Testis (tissue), 3 donors: ENCODE results near the gene AUTS2. TPM values are rescaled to one million over a fixed set of nuclear protein-coding genes. Genes with fewer than 3 reads are reported as not detected.

Source experiments
- DNase-seq: peaks from one replicate; pipeline ENCODE4 v3.0.0-alpha.2; 2019
- H3K27ac ChIP-seq, 2 donors: fragments of 200-600 bp; sonication (generic); one replicate each; pipeline ENCODE4 v1.5.1; 2019
- H3K27me3 ChIP-seq: fragments of 200-600 bp; sonication (generic); one replicate; pipeline ENCODE4 v1.5.1; 2019
- H3K36me3 ChIP-seq: fragments of 200-600 bp; sonication (generic); one replicate; pipeline ENCODE4 v1.5.1; 2017; ENCODE audit warnings: low read depth; ENCODE audit errors: missing control alignments
- H3K4me1 ChIP-seq: fragments of 200-600 bp; sonication (generic); one replicate; pipeline ENCODE4 v1.5.1; 2019
- H3K4me3 ChIP-seq, 2 donors: fragments of 200-600 bp; sonication (generic); one replicate each; pipeline ENCODE4 v1.5.1; 2017 to 2019
- H3K9me3 ChIP-seq: fragments of 200-600 bp; sonication (generic); one replicate; pipeline ENCODE4 v1.5.1; 2017
- CTCF ChIP-seq, 3 experiments: fragments of 450-650 bp in 2 of 3; fragments of 200-600 bp in 1 of 3; sonication (generic) in 1 of 3; IDR thresholded peaks; one replicate each; pipeline ENCODE4 v1.5.1; 2016 to 2019; ENCODE audit warnings: antibody characterized with exemption in 3 of 3, mild to moderate bottlenecking in 2 of 3, moderate library complexity in 1 of 3
- POLR2A ChIP-seq: fragments of 450-650 bp; IDR thresholded peaks from one replicate; pipeline ENCODE4 v1.6.1; 2017; ENCODE audit warnings: antibody characterized with exemption, mild to moderate bottlenecking, moderate library complexity
- WGBS, 2 donors: methylation state at CpG; one replicate each; pipeline ENCODE4 v1.1.5; 2018; 5-methylcytosine and 5-hydroxymethylcytosine counted together
- intact Hi-C: fragments of 100-400 bp; cut with DNase I; formaldehyde crosslinking; loops from one replicate; pipeline ENCODE4 v1.15.1; 2023; ENCODE audit warnings: low total_unique reads
- polyA plus RNA-seq: library from polyadenylated mRNA; stranded (reverse); fragments of 350-450 nt; fragmentation: Illumina TruSeq; extraction: RNeasy Lipid Tissue Mini Kit (QIAGEN cat#74804); gene quantifications from one replicate; pipeline ENCODE4 v1.2.3, GENCODE V29; 2014; ENCODE audit warnings: low read depth, low replicate concordance; ENCODE audit not compliant: insufficient read depth
- total RNA-seq, 2 donors: library from RNA; depleted of rRNA; stranded (reverse); fragments of >200 nt; gene quantifications; one replicate each; pipeline ENCODE4 v1.2.3, GENCODE V29; 2016

AUTS2 gene
- total and polyA plus RNA-seq, 3 donors from 2014 or later = 21.3 to 75.5 (median 56.1) TPM

- Histone ChIP-seq H3K4me3 (no peak overlapping the region), H3K4me1 (peaks cover 13% of the 10 kb centered on the region), H3K27ac (no peak overlapping the region), H3K9me3 (no peaks in the 10 kb centered on the region), H3K36me3 (no peaks in the 10 kb centered on the region), H3K27me3 (no peaks in the 10 kb centered on the region)
- TF ChIP-seq CTCF (IDR thresholded peaks at IDR 0.05) (no peak), POLR2A (no peak)
- 95 to 100% methylated on average over 2 of the region's 2 CpGs for WGBS, 2 donors
- no peak for DNase-seq
- intact Hi-C loops = no loop called here
Measured at GRCh38 chr7:69747144-69747543, 148.9 kb downstream of the AUTS2 start.

GRCh38 chr7:69748530-69748929 lies 150.3 kb downstream of the AUTS2 start:
- intact Hi-C loops = no loop called here
- Histone ChIP-seq H3K4me1 (peaks cover 14% of the 10 kb centered on the region), H3K4me3 (no peak overlapping the region)

GRCh38 chr7:69749372-69749979 lies 151.2 kb downstream of the AUTS2 start:
- Histone ChIP-seq H3K36me3 (no peaks in the 10 kb centered on the region), H3K27me3 (no peaks in the 10 kb centered on the region), H3K4me1 (peaks cover 14% of the 10 kb centered on the region), H3K27ac (no peak overlapping the region), H3K4me3 (no peak overlapping the region), H3K9me3 (no peaks in the 10 kb centered on the region)
- intact Hi-C loops = no loop called here
- 88 to 93% methylated on average over 7 of the region's 7 CpGs for WGBS, 2 donors
- DNase-seq = no peak
- TF ChIP-seq CTCF (IDR thresholded peaks at IDR 0.05) (no peak), POLR2A (no peak)

More at GRCh38 chr7:69748530-69748929, 150.3 kb downstream of the AUTS2 start:
- DNase-seq = no peak
- Histone ChIP-seq H3K9me3 (no peaks in the 10 kb centered on the region), H3K36me3 (no peaks in the 10 kb centered on the region), H3K27ac (no peak overlapping the region), H3K27me3 (no peaks in the 10 kb centered on the region)
- TF ChIP-seq POLR2A = no peak
- no peak for TF ChIP-seq CTCF (IDR thresholded peaks at IDR 0.05)

GRCh38 chr7:69749994-69750393 lies 151.7 kb downstream of the AUTS2 start:
- TF ChIP-seq POLR2A (no peak), CTCF (IDR thresholded peaks at IDR 0.05) (no peak)
- DNase-seq = no peak
- no peak overlapping the region for H3K4me3 ChIP-seq
- peaks cover 14% of the 10 kb centered on the region for H3K4me1 ChIP-seq
- H3K36me3 ChIP-seq = no peaks in the 10 kb centered on the region
- WGBS, 2 donors = 93 to 97% methylated on average over 4 of the region's 4 CpGs
- no peaks in the 10 kb centered on the region for H3K27me3 ChIP-seq
- H3K9me3 ChIP-seq = no peaks in the 10 kb centered on the region
- intact Hi-C loops = no loop called here
- no peak overlapping the region for H3K27ac ChIP-seq

- TF ChIP-seq POLR2A = no peak
- no peak for TF ChIP-seq CTCF (IDR thresholded peaks at IDR 0.05)
- H3K4me1 ChIP-seq = peaks cover 14% of the 10 kb centered on the region
- no peaks in the 10 kb centered on the region for H3K36me3 ChIP-seq
- WGBS, 2 donors = 61 to 63% methylated on average over 1 of the region's 1 CpG
- no peak overlapping the region for H3K4me3 ChIP-seq
- H3K27ac ChIP-seq = no peak overlapping the region
- H3K27me3 ChIP-seq = no peaks in the 10 kb centered on the region
- DNase-seq = no peak
- H3K9me3 ChIP-seq = no peaks in the 10 kb centered on the region
- intact Hi-C loops = no loop called here
Measured at GRCh38 chr7:69751026-69751425, 152.8 kb downstream of the AUTS2 start.
